HG03064 (cell line): ENCODE measurements around the gene TTLL9.
A peak's percentile ranks its signal among the peaks of the same experiment; 100 is the strongest.

Source experiments
- ATAC-seq: cut with Tn5 transposase; IDR thresholded peaks from one replicate; pipeline ENCODE4 v1.9.1; 2021; ENCODE audit warnings: low read depth; ENCODE audit not compliant: unreplicated experiment

The TTLL9 gene

GRCh38 chr20:31872406-31872805, 2.0 kb downstream of the TTLL9 start:
- ATAC-seq, result no peak

- no peak for ATAC-seq
Measured at GRCh38 chr20:31875671-31876070, 5.2 kb downstream of the TTLL9 start.

GRCh38 chr20:31877684-31878083, 7.2 kb downstream of the TTLL9 start:
- no peak for ATAC-seq

GRCh38 chr20:31879143-31879987, 8.9 kb downstream of the TTLL9 start:
- ATAC-seq, result peak; percentile 64

- no peak for ATAC-seq
Measured at GRCh38 chr20:31881945-31882344, 11.5 kb downstream of the TTLL9 start.

DNA sequence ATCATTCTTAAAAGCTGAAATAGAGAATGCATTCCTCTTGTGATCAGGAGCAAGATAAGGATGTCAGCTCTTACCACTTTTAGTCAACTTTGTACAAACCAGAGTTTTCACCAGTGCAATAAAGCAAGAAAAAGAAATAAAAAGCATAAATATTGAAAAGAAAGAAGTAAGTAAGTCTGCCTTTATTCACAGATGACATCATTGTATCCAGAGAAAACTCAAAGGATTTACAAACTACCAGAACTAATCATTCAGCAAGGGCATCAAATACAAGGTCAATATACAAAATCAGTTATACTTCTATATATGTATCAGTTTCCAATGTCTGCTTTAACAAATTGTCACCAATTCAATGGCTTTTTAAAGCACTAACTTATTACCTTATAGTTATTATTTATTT, 13.4 kb downstream of the TTLL9 start:
- no peak for ATAC-seq

GRCh38 chr20:31890646-31891045, 20.2 kb downstream of the TTLL9 start:
- no peak for ATAC-seq

GRCh38 chr20:31894980-31895675, 24.7 kb downstream of the TTLL9 start:
- ATAC-seq, result peak; percentile 90

GRCh38 chr20:31896049-31896448, 25.6 kb downstream of the TTLL9 start:
- no peak for ATAC-seq

- ATAC-seq, result no peak
Measured at GRCh38 chr20:31897541-31897940, 27.1 kb downstream of the TTLL9 start.

DNA sequence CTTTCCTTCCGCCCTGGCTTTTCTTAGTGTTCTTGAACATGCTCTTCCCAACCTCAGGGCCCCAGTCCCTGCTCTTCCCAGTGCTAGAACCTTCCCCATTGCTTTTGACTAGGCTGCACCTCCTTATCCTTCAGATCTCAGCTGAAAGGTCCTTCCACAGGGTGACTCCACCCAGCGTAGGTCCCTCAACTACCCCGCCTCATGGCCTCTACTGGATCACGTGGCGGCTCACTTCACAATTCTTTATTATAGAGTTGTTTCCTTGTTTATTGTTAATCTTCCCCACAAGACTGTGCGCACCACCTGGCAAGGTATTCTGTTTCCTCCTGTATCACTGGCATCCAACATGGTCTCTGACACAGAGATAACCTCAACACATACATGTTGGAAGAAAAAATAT, 31.2 kb downstream of the TTLL9 start:
- ATAC-seq, result no peak

- ATAC-seq, result no peak
Measured at GRCh38 chr20:31903627-31904386, 33.4 kb downstream of the TTLL9 start.

GRCh38 chr20:31906001-31906400, 35.6 kb downstream of the TTLL9 start:
- no peak for ATAC-seq

GRCh38 chr20:31907046-31907445, 36.6 kb downstream of the TTLL9 start:
- ATAC-seq, result no peak

DNA sequence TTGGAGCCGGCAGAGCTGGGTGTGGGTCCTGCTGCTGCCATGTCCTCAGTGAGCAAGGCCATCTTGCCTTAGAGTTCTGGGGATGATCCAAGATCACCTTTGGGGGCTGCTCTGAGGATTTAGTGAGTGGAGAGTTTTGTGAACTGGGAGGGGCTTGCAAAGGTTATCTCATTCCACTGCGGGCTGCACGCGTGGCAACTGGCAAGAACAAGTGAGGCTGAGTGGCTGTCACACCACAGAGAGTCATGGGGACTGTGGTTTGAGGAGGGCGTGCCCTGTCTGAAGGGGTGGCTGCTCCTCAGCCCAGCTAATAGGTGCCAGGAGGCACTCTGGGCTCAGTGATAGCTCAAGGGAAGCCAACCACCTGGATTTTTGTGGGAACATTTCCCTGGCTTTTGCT, 37.6 kb downstream of the TTLL9 start:
- no peak for ATAC-seq

- no peak for ATAC-seq
Measured at GRCh38 chr20:31908424-31908823, 38.0 kb downstream of the TTLL9 start.

DNA sequence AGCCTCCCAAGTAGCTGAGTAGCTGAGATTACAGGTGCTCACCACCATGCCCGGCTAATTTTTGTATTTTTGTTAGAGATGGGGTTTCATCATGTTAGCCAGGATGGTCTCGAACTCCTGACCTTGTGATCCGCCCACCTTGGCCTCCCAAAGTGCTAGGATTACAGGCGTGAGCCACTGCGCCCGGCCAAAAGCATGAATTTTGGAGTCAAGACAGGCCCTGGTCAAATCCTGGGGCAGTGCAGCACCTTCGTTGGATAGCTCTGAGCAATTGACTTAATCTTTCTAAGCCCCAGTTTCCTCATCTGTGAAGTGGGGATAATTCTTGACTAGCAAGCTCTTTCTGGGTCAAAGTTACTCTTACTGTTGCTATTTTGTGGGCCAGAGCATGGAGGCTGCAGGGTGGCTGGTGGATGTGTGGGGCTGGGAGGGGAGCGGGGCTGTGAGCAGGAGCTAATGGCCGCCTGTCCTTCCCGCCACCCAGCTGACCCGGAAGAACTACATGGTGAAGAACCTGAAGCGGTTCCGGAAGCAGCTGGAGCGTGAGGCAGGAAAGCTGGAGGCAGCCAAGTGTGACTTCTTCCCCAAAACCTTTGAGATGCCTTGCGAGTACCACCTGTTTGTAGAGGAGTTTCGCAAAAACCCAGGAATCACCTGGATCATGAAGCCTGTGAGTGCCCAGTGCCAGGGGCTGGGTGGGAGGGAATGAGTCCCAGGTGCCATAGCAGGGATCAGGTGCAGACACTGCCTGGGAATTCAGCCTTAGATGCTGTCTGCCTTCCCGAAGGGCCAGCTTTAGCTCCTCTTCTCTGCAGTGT, 39.0 kb downstream of the TTLL9 start:
- ATAC-seq, result no peak

DNA sequence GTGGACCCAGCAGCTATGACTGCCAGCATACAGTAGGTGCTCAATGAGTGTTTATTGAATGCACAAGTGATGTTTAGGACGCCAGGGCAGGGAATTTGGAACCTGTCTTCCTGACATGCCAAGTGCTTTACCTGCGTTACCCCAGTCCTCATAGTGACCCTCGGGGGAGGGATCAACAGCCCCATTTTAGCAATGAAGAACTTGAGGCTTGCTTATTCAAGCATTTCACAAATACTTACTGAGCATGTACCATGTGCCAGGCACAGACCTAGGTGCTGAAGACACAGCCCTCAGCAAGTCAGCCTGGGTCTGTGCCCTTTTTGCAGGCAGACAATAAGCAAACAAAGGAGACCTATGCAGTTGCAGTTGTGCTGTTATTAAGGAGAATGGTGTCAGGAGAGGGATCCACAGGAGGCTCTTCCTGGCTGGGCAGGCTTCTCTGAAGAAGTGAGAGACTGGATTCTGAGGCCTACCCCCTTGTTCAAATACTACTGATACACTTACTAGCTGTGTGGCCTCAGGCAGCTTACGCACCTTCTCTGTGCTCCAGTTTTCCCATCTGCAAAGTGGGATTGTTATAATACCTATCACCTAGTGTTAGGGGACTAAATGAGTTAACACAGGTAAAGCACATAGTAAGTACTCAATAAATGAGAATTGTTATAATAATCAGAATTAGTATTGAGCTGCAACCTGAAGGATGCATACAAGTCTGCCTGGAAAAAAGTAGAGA, 39.8 kb downstream of the TTLL9 start:
- ATAC-seq, result no peak

DNA sequence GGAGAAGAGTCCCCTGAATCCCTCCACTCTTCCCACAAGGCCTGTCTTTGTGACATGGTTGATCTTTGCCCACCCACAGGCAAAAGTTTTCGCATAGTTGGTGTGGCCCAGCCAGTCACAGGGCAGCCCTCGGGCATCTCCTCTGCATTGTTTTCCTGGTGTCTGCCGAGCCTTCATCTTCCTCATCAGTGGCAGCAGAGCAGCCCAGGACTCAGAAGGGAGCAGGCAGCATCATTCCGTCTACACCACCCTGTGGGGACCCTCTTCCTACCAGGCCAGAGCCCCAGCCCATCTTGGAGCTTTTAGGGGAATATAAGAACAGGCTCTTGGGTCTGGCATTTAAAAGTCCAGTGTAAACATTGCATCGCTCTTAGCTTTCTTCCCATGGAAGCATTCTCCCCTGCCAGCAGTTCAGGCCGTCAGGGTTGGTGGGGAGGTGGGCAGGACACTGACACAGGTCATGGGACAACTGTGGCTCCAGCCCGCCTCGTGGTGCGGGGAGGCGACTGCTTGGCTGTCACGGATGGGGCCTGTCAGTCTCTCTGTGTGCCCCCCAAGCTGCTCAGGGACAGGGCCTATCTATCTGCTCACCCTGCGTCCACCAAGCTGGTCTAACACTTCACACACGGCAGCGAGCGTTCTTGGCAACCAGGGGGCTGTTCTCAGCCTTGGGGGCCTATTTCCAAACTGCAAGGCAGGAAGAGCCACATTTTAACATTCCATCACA, 43.2 kb downstream of the TTLL9 start:
- ATAC-seq, result no peak
